ENCODE data around the gene PTTG1IP2.

Gene PTTG1IP2

DNA sequence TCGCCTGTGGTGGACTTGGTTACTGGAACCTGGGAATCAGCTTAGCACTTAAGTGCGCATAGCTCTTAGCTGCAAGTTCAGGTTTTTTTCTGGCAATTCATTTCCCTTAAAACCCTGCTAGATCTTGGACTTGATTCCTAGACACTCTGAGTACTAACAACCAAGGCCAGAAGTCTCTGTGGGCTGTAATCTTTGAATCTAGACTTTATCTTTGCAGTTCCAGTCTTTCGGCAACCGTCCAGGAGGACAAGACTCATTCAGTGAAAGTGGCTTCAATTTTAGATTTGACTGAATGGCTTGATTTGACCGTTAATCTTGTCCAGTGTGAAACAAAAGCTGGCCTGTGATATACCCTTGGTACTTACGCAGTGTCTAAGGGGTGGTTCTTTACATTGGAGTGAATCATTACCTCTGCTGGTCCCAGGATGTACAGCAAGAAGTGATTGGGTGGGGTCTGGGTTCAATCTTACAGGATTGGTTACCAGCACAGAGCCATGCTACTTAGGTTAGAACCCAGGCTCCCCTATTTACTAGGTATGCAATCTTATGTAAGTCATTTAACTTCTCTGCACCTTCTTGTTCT, 16.4 kb downstream of the PTTG1IP2 start:
- CTCF ChIA-PET = interaction anchor here (1.0 kb wide), 1 partner anchor 31 kb away, joined by 3 read pairs; no protein-coding TSS in a partner anchor

DNA sequence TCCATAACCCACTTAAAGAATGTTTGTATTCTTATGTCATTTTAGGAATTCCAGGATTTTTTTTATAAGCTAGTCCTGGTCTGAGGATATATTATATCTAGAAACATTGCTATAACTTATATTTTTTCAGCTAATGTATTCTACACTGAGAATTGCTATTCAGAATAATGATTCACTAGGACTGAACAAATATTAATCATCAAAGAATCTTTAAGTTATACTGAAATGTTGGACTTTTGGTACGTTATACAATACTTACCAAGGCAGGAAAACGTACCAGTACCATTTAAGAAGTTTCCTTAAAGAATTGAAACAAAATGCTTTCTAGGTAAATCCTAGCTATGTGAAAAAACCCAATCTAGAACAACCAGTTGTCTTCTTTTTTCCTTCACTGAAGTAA, 18.4 kb downstream of the PTTG1IP2 start:
- CTCF ChIA-PET = no interaction called here
- POLR2A ChIA-PET = no interaction called here
- no peak for DNase-seq (ENCODE audit: extremely low spot score)
- no peak for TF ChIP-seq FOXK2 (IDR thresholded peaks at IDR 0.05)
- TF ChIP-seq TARDBP (IDR thresholded peaks at IDR 0.05) = no peak
- no peak for TF ChIP-seq HDGF (IDR thresholded peaks at IDR 0.05; ENCODE audit: borderline replicate concordance)
- TF ChIP-seq BHLHE40 (IDR thresholded peaks at IDR 0.05; ENCODE audit: borderline replicate concordance) = no peak
- TF ChIP-seq, protein P1, sequence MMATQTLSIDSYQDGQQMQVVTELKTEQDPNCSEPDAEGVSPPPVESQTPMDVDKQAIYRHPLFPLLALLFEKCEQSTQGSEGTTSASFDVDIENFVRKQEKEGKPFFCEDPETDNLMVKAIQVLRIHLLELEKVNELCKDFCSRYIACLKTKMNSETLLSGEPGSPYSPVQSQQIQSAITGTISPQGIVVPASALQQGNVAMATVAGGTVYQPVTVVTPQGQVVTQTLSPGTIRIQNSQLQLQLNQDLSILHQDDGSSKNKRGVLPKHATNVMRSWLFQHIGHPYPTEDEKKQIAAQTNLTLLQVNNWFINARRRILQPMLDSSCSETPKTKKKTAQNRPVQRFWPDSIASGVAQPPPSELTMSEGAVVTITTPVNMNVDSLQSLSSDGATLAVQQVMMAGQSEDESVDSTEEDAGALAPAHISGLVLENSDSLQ (IDR thresholded peaks at IDR 0.05) = no peak
- TF ChIP-seq SP1 (IDR thresholded peaks at IDR 0.05) = no peak
- no peak for TF ChIP-seq ELF4 (IDR thresholded peaks at IDR 0.05)
- TF ChIP-seq LEF1 (IDR thresholded peaks at IDR 0.05; ENCODE audit: borderline replicate concordance) = no peak
- TF ChIP-seq ARNT (IDR thresholded peaks at IDR 0.05) = no peak
- no peak for TF ChIP-seq L3MBTL2 (conservative IDR thresholded peaks at IDR 0.05)
- TF ChIP-seq FOXM1 (IDR thresholded peaks at IDR 0.05; ENCODE audit: borderline replicate concordance) = no peak
- TF ChIP-seq NFRKB (IDR thresholded peaks at IDR 0.05) = no peak
- TF ChIP-seq SUZ12 (IDR thresholded peaks at IDR 0.05) = no peak
- TF ChIP-seq FOXA1 (IDR thresholded peaks at IDR 0.05) = no peak
- TF ChIP-seq ZNF384 (IDR thresholded peaks at IDR 0.05) = no peak
- TF ChIP-seq CTBP1 (IDR thresholded peaks at IDR 0.05; ENCODE audit: borderline replicate concordance) = no peak

More for the DNA sequence above, 16.4 kb downstream of the PTTG1IP2 start:
- TF ChIP-seq BHLHE40 (IDR thresholded peaks at IDR 0.05; ENCODE audit: borderline replicate concordance) (no peak), ZNF384 (IDR thresholded peaks at IDR 0.05) (no peak), ELF4 (IDR thresholded peaks at IDR 0.05) (no peak), FOXM1 (IDR thresholded peaks at IDR 0.05; ENCODE audit: borderline replicate concordance) (no peak), FOXA1 (IDR thresholded peaks at IDR 0.05) (no peak), HDGF (IDR thresholded peaks at IDR 0.05; ENCODE audit: borderline replicate concordance) (no peak), CTBP1 (IDR thresholded peaks at IDR 0.05; ENCODE audit: borderline replicate concordance) (no peak), SUZ12 (IDR thresholded peaks at IDR 0.05) (no peak), SP1 (IDR thresholded peaks at IDR 0.05) (no peak), LEF1 (IDR thresholded peaks at IDR 0.05; ENCODE audit: borderline replicate concordance) (no peak)
- DNase-seq (ENCODE audit: extremely low spot score) = no peak
- POLR2A ChIA-PET = no interaction called here

DNA sequence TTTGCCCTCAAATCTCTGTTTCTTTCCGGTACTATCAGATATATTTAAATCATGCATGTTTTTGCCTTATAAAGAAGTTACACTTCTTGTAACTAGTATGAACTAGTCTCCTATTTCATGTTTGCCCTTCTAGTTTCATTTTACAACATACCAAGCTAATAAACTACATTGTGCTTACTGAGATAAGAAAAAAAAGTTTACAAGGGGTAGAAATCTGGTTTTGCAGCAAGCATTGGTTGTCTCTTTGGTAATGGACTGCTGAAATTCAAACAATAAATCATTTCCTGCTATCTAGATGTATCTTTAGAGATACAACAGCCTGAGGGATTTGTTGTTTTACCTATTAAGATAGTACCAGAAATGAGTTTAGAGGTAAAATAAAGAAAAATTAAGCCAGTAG, 18.8 kb downstream of the PTTG1IP2 start:
- POLR2A ChIA-PET = no interaction called here
- DNase-seq (ENCODE audit: extremely low spot score) = no peak
- TF ChIP-seq LEF1 (IDR thresholded peaks at IDR 0.05; ENCODE audit: borderline replicate concordance) (no peak), ELF4 (IDR thresholded peaks at IDR 0.05) (no peak), FOXK2 (IDR thresholded peaks at IDR 0.05) (no peak), NFRKB (IDR thresholded peaks at IDR 0.05) (no peak), SP1 (IDR thresholded peaks at IDR 0.05) (no peak), BHLHE40 (IDR thresholded peaks at IDR 0.05; ENCODE audit: borderline replicate concordance) (no peak), L3MBTL2 (conservative IDR thresholded peaks at IDR 0.05) (no peak), CTBP1 (IDR thresholded peaks at IDR 0.05; ENCODE audit: borderline replicate concordance) (no peak), ARNT (IDR thresholded peaks at IDR 0.05) (no peak), FOXM1 (IDR thresholded peaks at IDR 0.05; ENCODE audit: borderline replicate concordance) (no peak), ZNF384 (IDR thresholded peaks at IDR 0.05) (no peak), TARDBP (IDR thresholded peaks at IDR 0.05) (no peak), FOXA1 (IDR thresholded peaks at IDR 0.05) (no peak)
- TF ChIP-seq, protein P1 (IDR thresholded peaks at IDR 0.05) = no peak
- CTCF ChIA-PET = no interaction called here

DNA sequence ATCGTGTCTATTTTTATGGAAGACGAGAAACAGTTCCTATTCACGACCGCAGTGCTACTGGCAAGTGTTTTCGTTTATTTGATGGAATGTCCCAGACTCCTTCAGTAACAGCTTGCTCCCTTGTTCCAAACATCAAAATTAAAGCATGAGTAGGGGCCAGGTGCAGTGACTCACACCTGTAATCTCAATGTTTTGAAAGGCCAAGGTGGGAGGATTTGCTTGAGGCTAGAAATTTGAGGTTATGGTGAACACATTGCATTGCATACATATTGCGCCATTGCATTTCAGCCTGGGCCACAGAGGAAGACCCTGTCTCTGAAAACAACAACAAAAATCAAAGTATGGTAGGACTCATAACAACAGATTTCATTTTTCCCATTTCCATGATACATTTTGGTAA, 22.8 kb downstream of the PTTG1IP2 start:
- ChIA-PET CTCF (no interaction called here), POLR2A (no interaction called here)
- DNase-seq (ENCODE audit: extremely low spot score) = no peak
- no peak for TF ChIP-seq FOXM1 (IDR thresholded peaks at IDR 0.05; ENCODE audit: borderline replicate concordance)

DNA sequence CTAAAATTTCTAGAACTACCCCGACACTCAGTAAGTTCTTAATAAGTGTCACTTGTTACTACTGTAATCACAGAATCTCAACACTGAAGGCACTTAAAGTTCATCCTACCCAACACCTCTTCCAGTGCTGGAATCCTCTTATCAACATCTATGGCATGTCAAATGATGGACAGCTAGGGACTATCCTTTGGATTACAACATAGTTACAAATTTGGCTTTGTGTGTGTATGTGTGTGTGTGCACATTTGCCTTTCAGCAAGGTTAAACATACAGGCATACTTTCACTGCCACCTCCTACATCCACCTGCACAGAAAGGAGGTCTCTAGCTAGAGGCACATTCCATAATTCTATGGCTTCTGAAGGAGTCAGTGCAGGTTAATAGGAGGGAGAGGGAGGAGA, 25.8 kb downstream of the PTTG1IP2 start:
- CTCF ChIA-PET = interaction anchor here (0.5 to 0.7 kb wide), 2 partner anchors 252 to 482 kb away, joined by 3 to 6 read pairs; no protein-coding TSS in a partner anchor
- DNase-seq (ENCODE audit: extremely low spot score) = no peak
- no peak for TF ChIP-seq LEF1 (IDR thresholded peaks at IDR 0.05; ENCODE audit: borderline replicate concordance)
- no peak for TF ChIP-seq L3MBTL2 (conservative IDR thresholded peaks at IDR 0.05)
- TF ChIP-seq ARNT (IDR thresholded peaks at IDR 0.05) = no peak
- no peak for TF ChIP-seq FOXK2 (IDR thresholded peaks at IDR 0.05)
- no peak for TF ChIP-seq ELF4 (IDR thresholded peaks at IDR 0.05)
- TF ChIP-seq NFRKB (IDR thresholded peaks at IDR 0.05) = no peak
- TF ChIP-seq ZNF384 (IDR thresholded peaks at IDR 0.05) = no peak
- TF ChIP-seq FOXM1 (IDR thresholded peaks at IDR 0.05; ENCODE audit: borderline replicate concordance) = no peak
- no peak for TF ChIP-seq TARDBP (IDR thresholded peaks at IDR 0.05)
- POLR2A ChIA-PET = no interaction called here

DNA sequence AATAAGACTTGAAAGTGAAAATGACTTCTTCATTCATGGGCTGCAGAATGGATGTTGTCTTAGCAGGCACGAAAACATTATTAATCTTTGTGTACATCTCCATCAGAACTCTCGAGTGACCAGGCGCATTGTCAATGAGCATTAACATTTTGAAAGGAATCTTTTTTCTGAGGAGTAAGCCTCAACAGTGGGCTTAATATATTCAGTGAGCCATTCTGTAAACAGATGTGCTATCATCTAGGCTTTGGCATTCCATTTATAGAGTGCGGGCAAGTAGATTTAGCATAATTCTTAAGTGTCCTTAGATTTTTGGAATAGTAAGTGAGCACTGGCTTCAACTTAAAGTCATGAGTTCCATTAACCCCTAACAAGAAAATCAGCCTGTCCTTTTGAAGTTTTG, 33.1 kb downstream of the PTTG1IP2 start:
- no peak for DNase-seq (ENCODE audit: extremely low spot score)
- TF ChIP-seq L3MBTL2 (conservative IDR thresholded peaks at IDR 0.05) (no peak), SP1 (IDR thresholded peaks at IDR 0.05) (no peak), FOXA1 (IDR thresholded peaks at IDR 0.05) (no peak), BHLHE40 (IDR thresholded peaks at IDR 0.05; ENCODE audit: borderline replicate concordance) (no peak), ELF4 (IDR thresholded peaks at IDR 0.05) (no peak), LEF1 (IDR thresholded peaks at IDR 0.05; ENCODE audit: borderline replicate concordance) (no peak), NFRKB (IDR thresholded peaks at IDR 0.05) (no peak), ARNT (IDR thresholded peaks at IDR 0.05) (no peak), HDGF (IDR thresholded peaks at IDR 0.05; ENCODE audit: borderline replicate concordance) (no peak), FOXM1 (IDR thresholded peaks at IDR 0.05; ENCODE audit: borderline replicate concordance) (no peak), ZNF384 (IDR thresholded peaks at IDR 0.05) (no peak), FOXK2 (IDR thresholded peaks at IDR 0.05) (no peak), CTBP1 (IDR thresholded peaks at IDR 0.05; ENCODE audit: borderline replicate concordance) (no peak)
- TF ChIP-seq, protein P1 (IDR thresholded peaks at IDR 0.05) = no peak
- CTCF ChIA-PET = no interaction called here
- POLR2A ChIA-PET = no interaction called here
